AG10803 (cell line): Measurements from ENCODE around the gene PRICKLE2.

Experiments used
- DNase-seq: peaks from one replicate; pipeline ENCODE4 v3.0.0; 2010; ENCODE audit warnings: low read depth
- H3K4me3 ChIP-seq: 2 replicates; pipeline ENCODE4 v1.5.1; 2011; ENCODE audit warnings: mild to moderate bottlenecking, low read length, control low read depth
- CTCF ChIP-seq: conservative IDR thresholded peaks from 2 replicates; pipeline ENCODE4 v1.5.1; 2011; ENCODE audit warnings: mild to moderate bottlenecking, low read length, control low read depth, inconsistent platforms

PRICKLE2 gene

GRCh38 chr3:64088408-64089205, 136.7 kb downstream of the PRICKLE2 start:
- no peak overlapping the region for H3K4me3 ChIP-seq
- TF ChIP-seq CTCF = no peak
- no peak for DNase-seq

- H3K4me3 ChIP-seq = no peak overlapping the region
- TF ChIP-seq CTCF = no peak
- DNase-seq = no peak
Observed at GRCh38 chr3:64086479-64087252, 138.6 kb downstream of the PRICKLE2 start.

GRCh38 chr3:64084640-64085039, 140.6 kb downstream of the PRICKLE2 start:
- H3K4me3 ChIP-seq = no peak overlapping the region
- TF ChIP-seq CTCF = no peak
- peak; percentile 50 for DNase-seq

GRCh38 chr3:64083575-64083974, 141.7 kb downstream of the PRICKLE2 start:
- H3K4me3 ChIP-seq = no peak overlapping the region
- no peak for DNase-seq
- no peak for TF ChIP-seq CTCF

- H3K4me3 ChIP-seq = no peak overlapping the region
- no peak for TF ChIP-seq CTCF
- DNase-seq = peak; percentile 46
Observed at GRCh38 chr3:64082961-64083541, 142.2 kb downstream of the PRICKLE2 start.

- DNase-seq = no peak
- no peak overlapping the region for H3K4me3 ChIP-seq
- no peak for TF ChIP-seq CTCF
Observed at GRCh38 chr3:64082411-64082810, 142.9 kb downstream of the PRICKLE2 start.

GRCh38 chr3:64081235-64081630, 144.0 kb downstream of the PRICKLE2 start:
- TF ChIP-seq CTCF = no peak
- no peak for DNase-seq
- H3K4me3 ChIP-seq = no peak overlapping the region
